ENCODE measurements around the gene RASGRF1.

The RASGRF1 gene

GRCh38 chr15:78921940-78922339, 168.6 kb downstream of the RASGRF1 start:
- no peak overlapping the region for H3K27ac ChIP-seq
- TF ChIP-seq ZFX (IDR thresholded peaks at IDR 0.05) (no peak), CTCF (conservative IDR thresholded peaks at IDR 0.05) (no peak)

GRCh38 chr15:78921517-78921916, 169.1 kb downstream of the RASGRF1 start:
- TF ChIP-seq CTCF (conservative IDR thresholded peaks at IDR 0.05) (no peak), ZFX (IDR thresholded peaks at IDR 0.05) (no peak)
- no peak overlapping the region for H3K27ac ChIP-seq

GRCh38 chr15:78917888-78918287, 172.7 kb downstream of the RASGRF1 start:
- TF ChIP-seq ZFX (IDR thresholded peaks at IDR 0.05) (no peak), CTCF (conservative IDR thresholded peaks at IDR 0.05) (no peak)
- H3K27ac ChIP-seq, result no peak overlapping the region

GRCh38 chr15:78916088-78916487, 174.5 kb downstream of the RASGRF1 start:
- TF ChIP-seq ZFX (IDR thresholded peaks at IDR 0.05) (no peak), CTCF (conservative IDR thresholded peaks at IDR 0.05) (no peak)
- no peak overlapping the region for H3K27ac ChIP-seq

GRCh38 chr15:78915341-78916087, 175.1 kb downstream of the RASGRF1 start:
- H3K27ac ChIP-seq, result no peak overlapping the region
- TF ChIP-seq CTCF (conservative IDR thresholded peaks at IDR 0.05) (no peak), ZFX (IDR thresholded peaks at IDR 0.05) (no peak)

GRCh38 chr15:78914027-78914764, 176.4 kb downstream of the RASGRF1 start:
- TF ChIP-seq CTCF (conservative IDR thresholded peaks at IDR 0.05) (peak; percentile 46; the same call in 1 of the 2 replicates), ZFX (IDR thresholded peaks at IDR 0.05) (no peak)
- no peak overlapping the region for H3K27ac ChIP-seq

- TF ChIP-seq ZFX (IDR thresholded peaks at IDR 0.05), result no peak
- TF ChIP-seq CTCF (conservative IDR thresholded peaks at IDR 0.05), result no peak
- H3K27ac ChIP-seq, result no peak overlapping the region
These were observed 177.6 kb downstream of the RASGRF1 start for GRCh38 chr15:78913012-78913411.

Data from C4-2B (cell line).